Measurements from ENCODE around the gene CXorf58.

- TF ChIP-seq CHD1 (IDR thresholded peaks at IDR 0.05; ENCODE audit: low read depth, low read length) (no peak), CTCF (conservative IDR thresholded peaks at IDR 0.05; ENCODE audit: low read depth, low read length) (no peak), POLR2A (IDR thresholded peaks at IDR 0.05; ENCODE audit: low read depth, low read length) (no peak), RAD21 (IDR thresholded peaks at IDR 0.05; ENCODE audit: low read length) (no peak), MXI1 (IDR thresholded peaks at IDR 0.05; ENCODE audit: borderline replicate concordance, low read depth, low read length) (no peak), NFE2L2 (IDR thresholded peaks at IDR 0.05; ENCODE audit: low read depth, low read length) (no peak), USF2 (IDR thresholded peaks at IDR 0.05; ENCODE audit: low read depth, low read length) (no peak), MAZ (IDR thresholded peaks at IDR 0.05; ENCODE audit: borderline replicate concordance, low read depth, low read length) (no peak)
Measured at GRCh38 chrX:23871905-23872546, 35.8 kb upstream of the CXorf58 start.

Data from IMR-90 (cell line).